Activated effector memory CD4-positive, alpha-beta T cell treated with anti-CD3 and anti-CD28 coated beads, Interleukin-2, amount 50 U/mL, for 16 hours (primary cell): ENCODE results near the gene ZNF101.
A peak's percentile ranks its signal among the peaks of the same experiment; 100 is the strongest.

Source experiments
- DNase-seq: peaks from one replicate; pipeline ENCODE4 v3.0.0-alpha.2; 2020

ZNF101 gene

DNA sequence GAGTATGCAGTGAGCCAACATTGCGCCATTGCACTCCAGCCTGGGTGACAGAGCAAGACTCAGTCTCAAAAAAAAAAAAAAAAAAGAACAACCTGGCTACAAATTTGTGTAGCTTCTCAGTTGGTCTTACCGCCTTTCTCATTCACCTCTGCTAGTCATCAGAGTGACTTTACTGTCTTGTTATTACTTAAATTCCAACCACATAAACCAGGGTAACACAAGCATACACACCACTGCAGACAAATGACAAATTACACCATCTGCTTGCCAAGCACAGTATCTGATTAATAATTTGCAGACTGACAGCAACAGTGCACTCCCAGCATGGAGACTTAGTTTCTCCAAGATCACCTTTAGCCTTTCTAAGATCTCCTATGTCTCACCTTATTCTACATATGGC is 53.3 kb downstream of the ZNF101 start:
- no peak for DNase-seq

DNA sequence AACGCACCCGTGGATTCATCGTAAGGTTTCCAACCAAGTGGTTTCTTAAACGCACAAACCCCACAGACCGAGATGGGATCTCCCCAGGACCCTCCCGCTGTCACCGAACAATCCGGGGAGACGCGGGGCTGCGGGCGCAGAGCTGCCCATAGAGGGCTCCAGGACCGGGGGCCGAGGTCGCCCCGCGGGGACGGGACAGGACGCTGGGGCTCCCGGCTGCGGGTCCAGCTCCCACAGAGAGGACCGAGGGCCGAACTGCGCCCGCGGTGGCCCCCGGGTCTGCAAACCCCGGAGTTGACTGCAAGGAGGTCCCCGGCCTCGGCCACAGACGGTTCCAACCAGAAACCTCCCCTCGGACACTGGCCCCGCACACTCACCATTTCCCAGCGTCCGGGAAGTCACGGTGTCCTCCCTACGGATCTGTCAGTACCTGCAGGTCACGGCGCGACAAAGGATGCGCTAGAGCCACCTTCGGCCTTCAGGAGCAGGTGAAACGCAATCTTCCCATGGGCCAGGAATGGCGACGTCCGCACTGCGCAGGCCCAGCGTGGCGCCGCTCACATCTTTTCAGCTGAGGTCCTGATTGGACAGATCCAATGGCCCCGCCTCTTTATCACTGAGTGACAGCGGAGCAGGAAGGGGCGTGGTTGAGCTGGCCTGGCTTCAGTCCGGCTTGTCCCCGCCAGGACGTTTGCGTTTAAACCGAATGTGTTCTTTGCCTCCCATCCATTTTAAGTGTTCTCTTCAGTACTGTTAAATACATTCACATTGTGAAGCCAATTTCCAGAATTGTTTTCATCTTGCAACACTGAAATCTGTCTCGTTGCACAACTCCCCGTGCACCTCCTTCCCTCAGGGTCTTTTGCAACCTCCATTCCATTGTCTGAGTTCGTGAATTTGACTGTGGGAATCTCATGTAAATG is 64.2 kb downstream of the ZNF101 start, which contains the start of gene ZNF14:
ZNF14 (minus strand) TSS at position 534 of the 923 bp plus-strand sequence; CDS start at position 380, 154 bp downstream.
- peak; percentile 97 for DNase-seq
